ENCODE results near the gene NAV2.

Gene NAV2

GRCh38 chr11:19712281-19713195 is at the start of gene NAV2:
Gene NAV2, plus strand, starts transcription at chr11:19712837. Its CDS starts 859 bp downstream, at chr11:19713696.
- ATAC-seq (ENCODE audit: low read depth) = peak; percentile 98
- peak; percentile 47 to 57 for DNase-seq (ENCODE audit: low spot score in 2 of 2)
- Mint-ChIP-seq H3K27me3 (peaks cover 13% of the 10 kb centered on the region), H3K4me1 (peaks cover 11% of the 10 kb centered on the region), H3K9me3 (no peaks in the 10 kb centered on the region), H3K4me3 (peak within 1 kb of the TSS; percentile 89), H3K27ac (peak within 1 kb of the TSS; percentile 64), H3K36me3 (no peaks in the 10 kb centered on the region)

GRCh38 chr11:19663206-19663605 is 49.4 kb upstream of the NAV2 start:
- DNase-seq (ENCODE audit: low spot score in 2 of 2) (no peak), ATAC-seq (ENCODE audit: low read depth) (no peak)
- Mint-ChIP-seq H3K9me3 (no peaks in the 10 kb centered on the region), H3K27me3 (no peaks in the 10 kb centered on the region), H3K36me3 (no peaks in the 10 kb centered on the region), H3K4me1 (no peaks in the 10 kb centered on the region), H3K4me3 (no peak overlapping the region), H3K27ac (no peak overlapping the region)

DNA sequence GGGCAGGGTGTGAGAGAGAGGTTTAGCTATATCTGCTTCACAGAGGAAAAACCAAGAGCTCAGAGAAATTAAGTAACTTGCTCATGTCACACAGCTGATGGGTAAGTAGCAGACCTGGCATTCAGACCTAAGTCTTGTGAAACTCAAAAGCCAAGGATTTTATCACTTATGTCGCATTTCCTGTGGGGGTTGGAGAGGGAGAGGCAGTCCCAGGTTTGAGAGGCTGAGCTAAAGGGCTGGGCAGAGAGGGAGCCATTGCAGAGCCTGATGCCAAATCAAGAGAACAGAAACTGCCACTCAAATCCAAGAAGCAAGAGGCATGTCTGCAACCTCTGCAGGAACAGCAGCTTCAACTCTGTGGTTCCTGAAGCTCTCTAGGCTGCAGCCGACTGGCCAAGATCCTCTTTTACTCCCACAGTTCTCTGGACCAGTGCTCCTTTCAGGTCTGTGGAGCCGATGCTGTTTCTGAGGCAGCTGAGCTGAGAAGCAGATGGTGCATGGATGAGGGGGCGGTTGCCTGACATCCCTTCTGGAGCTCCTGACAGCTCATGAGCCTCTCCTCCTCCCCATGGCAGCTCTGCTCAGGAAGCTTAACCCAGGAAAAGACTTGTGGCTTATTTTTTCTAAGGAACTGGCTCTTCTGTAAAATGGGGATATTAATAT is 47.6 kb upstream of the NAV2 start:
- DNase-seq (ENCODE audit: low spot score in 2 of 2) (no peak), ATAC-seq (ENCODE audit: low read depth) (no peak)
- peaks cover 1% of the 10 kb centered on the region for H3K27me3 Mint-ChIP-seq
- H3K4me1 Mint-ChIP-seq = no peaks in the 10 kb centered on the region
- H3K27ac Mint-ChIP-seq = no peak overlapping the region
- no peak overlapping the region for H3K4me3 Mint-ChIP-seq
- H3K9me3 Mint-ChIP-seq = no peaks in the 10 kb centered on the region
- no peaks in the 10 kb centered on the region for H3K36me3 Mint-ChIP-seq

- no peak for ATAC-seq (ENCODE audit: low read depth)
- no peak overlapping the region for H3K4me3 Mint-ChIP-seq
- no peak overlapping the region for H3K27ac Mint-ChIP-seq
- DNase-seq (ENCODE audit: low spot score in 2 of 2) = no peak
- peaks cover 4% of the 10 kb centered on the region for H3K27me3 Mint-ChIP-seq
- no peaks in the 10 kb centered on the region for H3K36me3 Mint-ChIP-seq
- no peaks in the 10 kb centered on the region for H3K4me1 Mint-ChIP-seq
- H3K9me3 Mint-ChIP-seq = no peaks in the 10 kb centered on the region
Observed at GRCh38 chr11:19666951-19667350, 45.7 kb upstream of the NAV2 start.

GRCh38 chr11:19669511-19669910 is 43.1 kb upstream of the NAV2 start:
- Mint-ChIP-seq H3K9me3 (no peaks in the 10 kb centered on the region), H3K36me3 (no peaks in the 10 kb centered on the region), H3K4me3 (no peak overlapping the region), H3K4me1 (no peaks in the 10 kb centered on the region), H3K27ac (no peak overlapping the region), H3K27me3 (peaks cover 4% of the 10 kb centered on the region)
- no peak for DNase-seq (ENCODE audit: low spot score in 2 of 2)
- no peak for ATAC-seq (ENCODE audit: low read depth)

GRCh38 chr11:19670030-19670791 is 42.4 kb upstream of the NAV2 start:
- DNase-seq (ENCODE audit: low spot score in 2 of 2) = no peak
- Mint-ChIP-seq H3K4me1 (no peaks in the 10 kb centered on the region), H3K4me3 (no peak overlapping the region), H3K36me3 (no peaks in the 10 kb centered on the region), H3K27ac (no peak overlapping the region), H3K27me3 (peaks cover 4% of the 10 kb centered on the region), H3K9me3 (no peaks in the 10 kb centered on the region)
- ATAC-seq (ENCODE audit: low read depth) = no peak

DNA sequence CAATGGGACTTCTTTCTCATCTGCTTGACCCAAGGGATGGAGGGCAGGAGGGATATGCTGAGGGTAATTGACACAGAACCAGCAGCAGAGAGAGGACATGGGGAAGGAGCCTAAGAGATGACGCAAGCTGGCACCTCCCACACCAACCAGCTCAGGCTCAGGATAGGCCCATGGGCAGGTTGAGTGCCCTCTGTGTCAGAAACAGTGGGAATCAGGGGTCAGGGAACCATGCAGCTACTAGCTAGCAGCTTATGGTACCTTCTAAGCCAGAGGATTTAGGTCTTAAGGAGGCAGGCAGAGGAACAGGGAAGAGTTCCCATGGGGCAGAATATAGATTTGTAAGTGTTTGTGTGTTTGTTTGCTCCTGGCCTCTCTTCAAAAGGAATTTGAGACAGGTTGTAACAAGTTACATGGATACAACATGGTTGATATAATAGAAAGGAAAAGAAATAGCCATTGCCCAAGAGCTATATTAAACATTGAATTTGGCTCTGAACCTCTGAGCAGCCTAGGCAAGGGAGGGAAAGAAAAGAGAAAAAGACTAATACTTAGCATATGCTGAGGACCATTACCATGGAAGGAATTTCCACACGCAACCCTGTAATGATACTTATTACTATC is 39.9 kb upstream of the NAV2 start:
- Mint-ChIP-seq H3K4me1 (no peaks in the 10 kb centered on the region), H3K36me3 (no peaks in the 10 kb centered on the region), H3K27ac (no peak overlapping the region), H3K27me3 (peaks cover 4% of the 10 kb centered on the region), H3K9me3 (no peaks in the 10 kb centered on the region), H3K4me3 (no peak overlapping the region)
- DNase-seq (ENCODE audit: low spot score in 2 of 2) (no peak), ATAC-seq (ENCODE audit: low read depth) (no peak)

DNA sequence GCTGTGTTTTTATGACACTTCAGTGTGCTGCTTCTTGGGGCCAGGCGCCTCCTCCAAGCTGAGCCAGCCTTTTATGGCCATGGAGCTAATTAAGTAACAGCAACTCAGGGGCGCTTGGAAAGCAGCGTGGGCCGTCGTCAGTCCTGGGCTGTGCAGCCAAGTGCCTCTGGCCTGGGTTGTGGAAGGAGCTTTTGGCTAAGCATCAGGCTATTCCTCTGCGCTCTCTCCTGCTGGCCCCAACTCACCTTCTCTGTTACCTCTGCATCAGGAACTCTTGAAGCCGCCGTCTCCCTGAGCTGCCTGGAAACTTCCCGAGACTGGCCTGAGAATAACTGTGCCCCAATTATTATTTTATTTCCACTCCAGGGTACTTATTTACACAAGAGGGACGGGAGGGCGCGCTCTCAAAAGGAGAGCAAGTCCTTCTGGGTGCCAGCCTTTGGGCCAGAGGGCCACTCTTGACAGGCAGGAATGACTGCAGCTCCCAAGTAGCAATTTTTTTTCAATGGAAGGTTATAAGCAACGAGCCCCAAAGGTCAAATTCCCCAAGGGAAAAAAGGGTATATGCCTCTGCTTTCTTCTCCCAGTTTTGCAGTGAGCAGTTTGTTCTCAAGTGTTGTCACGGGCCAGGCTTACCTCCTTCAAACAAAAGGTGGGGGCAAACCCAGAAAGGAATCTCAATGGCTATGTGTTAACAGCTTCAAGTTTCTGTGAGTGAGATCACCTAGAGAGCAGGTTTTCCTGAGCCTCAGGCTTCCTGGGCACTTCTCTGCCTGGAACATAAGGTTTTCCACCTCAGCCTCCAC is 38.5 kb upstream of the NAV2 start:
- H3K27ac Mint-ChIP-seq = no peak overlapping the region
- ATAC-seq (ENCODE audit: low read depth) (no peak), DNase-seq (ENCODE audit: low spot score in 2 of 2) (no peak)
- no peaks in the 10 kb centered on the region for H3K4me1 Mint-ChIP-seq
- no peaks in the 10 kb centered on the region for H3K9me3 Mint-ChIP-seq
- no peaks in the 10 kb centered on the region for H3K36me3 Mint-ChIP-seq
- peaks cover 4% of the 10 kb centered on the region for H3K27me3 Mint-ChIP-seq
- no peak overlapping the region for H3K4me3 Mint-ChIP-seq

DNA sequence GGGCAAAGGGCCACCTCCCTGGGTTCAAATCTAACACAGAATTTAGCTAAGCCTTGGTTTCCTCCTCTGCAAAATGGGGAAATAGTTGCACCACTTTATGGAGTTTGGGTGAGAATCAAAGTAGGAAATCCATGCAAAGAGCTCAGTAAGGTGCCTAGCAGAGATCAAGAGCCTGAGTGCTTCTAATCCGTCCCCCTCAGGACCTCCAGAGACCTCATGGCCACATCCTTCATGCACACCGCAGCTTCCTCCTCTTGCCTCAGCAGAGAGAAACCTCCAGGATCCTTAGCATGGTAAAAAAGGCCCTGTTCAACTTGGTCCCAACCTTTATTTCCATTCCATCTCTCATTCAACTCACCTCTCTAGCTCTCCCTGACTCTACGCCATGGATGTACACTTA is 37.8 kb upstream of the NAV2 start:
- Mint-ChIP-seq H3K36me3 (no peaks in the 10 kb centered on the region), H3K27me3 (peaks cover 3% of the 10 kb centered on the region), H3K27ac (no peak overlapping the region), H3K4me1 (no peaks in the 10 kb centered on the region), H3K4me3 (no peak overlapping the region), H3K9me3 (no peaks in the 10 kb centered on the region)
- ATAC-seq (ENCODE audit: low read depth) = no peak
- no peak for DNase-seq (ENCODE audit: low spot score in 2 of 2)

DNA sequence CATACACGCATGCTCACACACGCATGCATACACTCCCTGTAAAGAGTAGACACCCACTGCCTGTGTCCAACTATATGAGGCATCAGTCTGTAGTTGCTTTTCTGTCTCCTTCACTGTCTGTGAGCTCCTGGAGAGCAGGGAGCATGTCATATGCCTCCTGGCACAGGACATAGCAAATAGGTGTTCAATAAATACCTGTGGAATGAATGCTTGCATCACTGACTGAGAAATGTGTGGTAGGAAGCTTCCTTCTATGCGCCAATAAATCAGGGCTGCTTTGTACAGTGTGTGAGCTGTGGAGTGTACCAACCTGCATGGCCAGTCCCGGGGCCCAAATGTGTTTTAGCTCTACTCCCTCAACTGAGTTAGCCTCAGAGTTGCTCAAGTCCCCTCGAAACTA is 37.2 kb upstream of the NAV2 start:
- H3K4me3 Mint-ChIP-seq = no peak overlapping the region
- no peaks in the 10 kb centered on the region for H3K4me1 Mint-ChIP-seq
- DNase-seq (ENCODE audit: low spot score in 2 of 2) = no peak
- no peak for ATAC-seq (ENCODE audit: low read depth)
- H3K9me3 Mint-ChIP-seq = no peaks in the 10 kb centered on the region
- no peak overlapping the region for H3K27ac Mint-ChIP-seq
- H3K36me3 Mint-ChIP-seq = no peaks in the 10 kb centered on the region
- H3K27me3 Mint-ChIP-seq = peaks cover 3% of the 10 kb centered on the region

GRCh38 chr11:19676475-19677380 is 35.9 kb upstream of the NAV2 start:
- DNase-seq (ENCODE audit: low spot score in 2 of 2) (no peak), ATAC-seq (ENCODE audit: low read depth) (no peak)
- Mint-ChIP-seq H3K4me3 (no peak overlapping the region), H3K36me3 (no peaks in the 10 kb centered on the region), H3K27me3 (peaks cover 3% of the 10 kb centered on the region), H3K9me3 (no peaks in the 10 kb centered on the region), H3K27ac (no peak overlapping the region), H3K4me1 (no peaks in the 10 kb centered on the region)

DNA sequence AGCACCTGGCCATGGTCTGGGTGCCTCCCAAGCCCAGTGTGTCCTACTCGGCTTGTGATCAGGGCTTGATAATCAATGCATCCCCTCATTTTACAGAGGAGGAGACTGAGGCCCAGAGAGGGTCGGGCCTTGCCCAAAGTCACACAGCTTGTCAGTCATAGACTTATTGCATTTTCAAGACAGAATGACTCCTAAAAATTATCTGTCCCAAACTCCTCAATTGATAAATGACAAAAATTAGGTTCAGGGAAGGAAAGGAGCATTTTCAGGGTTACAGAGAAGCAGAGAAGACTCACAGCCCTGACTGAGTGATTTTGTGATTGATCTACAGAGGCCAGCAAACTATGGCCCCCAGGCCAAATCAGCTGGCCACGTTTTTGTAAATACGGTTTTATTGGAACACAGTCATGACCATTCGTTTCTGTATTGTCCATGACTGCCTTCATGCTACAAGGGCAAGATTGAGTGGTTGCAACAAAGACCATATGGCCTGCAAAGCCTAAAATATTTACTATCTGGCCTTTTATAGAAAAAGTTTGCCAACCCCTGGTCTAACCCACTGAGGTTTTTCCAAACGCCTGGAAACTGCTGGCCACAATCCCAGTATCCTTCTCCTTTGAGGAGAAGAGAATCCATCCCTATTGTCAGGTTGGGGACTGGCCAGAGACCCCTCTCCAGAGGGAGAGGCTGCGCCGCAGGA is 35.1 kb upstream of the NAV2 start:
- H3K4me1 Mint-ChIP-seq = no peaks in the 10 kb centered on the region
- DNase-seq (ENCODE audit: low spot score in 2 of 2) (no peak), ATAC-seq (ENCODE audit: low read depth) (no peak)
- H3K36me3 Mint-ChIP-seq = no peaks in the 10 kb centered on the region
- H3K27ac Mint-ChIP-seq = no peak overlapping the region
- peaks cover 5% of the 10 kb centered on the region for H3K27me3 Mint-ChIP-seq
- no peaks in the 10 kb centered on the region for H3K9me3 Mint-ChIP-seq
- no peak overlapping the region for H3K4me3 Mint-ChIP-seq

All from memory B cell (primary cell).